Mucosa of stomach (tissue), 1 donor: ENCODE results near the gene SLC12A2.

Experiments used
- H3K27me3 ChIP-seq: one replicate; pipeline ENCODE4 v1.7.0; 2013; ENCODE audit warnings: mild to moderate bottlenecking, low read length; ENCODE audit not compliant: control insufficient read depth, insufficient read depth
- H3K36me3 ChIP-seq: one replicate; pipeline ENCODE4 v1.7.0; 2013; ENCODE audit warnings: low read length; ENCODE audit not compliant: control insufficient read depth, insufficient read depth
- H3K4me1 ChIP-seq: one replicate; pipeline ENCODE4 v1.7.0; 2013; ENCODE audit warnings: mild to moderate bottlenecking, low read length; ENCODE audit not compliant: control insufficient read depth, insufficient read depth
- H3K4me3 ChIP-seq: one replicate; pipeline ENCODE4 v1.7.0; 2013; ENCODE audit warnings: low read length
- H3K9ac ChIP-seq: one replicate; pipeline ENCODE4 v1.7.0; 2013; ENCODE audit warnings: mild to moderate bottlenecking, low read length, moderate library complexity
- H3K9me3 ChIP-seq: one replicate; pipeline ENCODE4 v1.7.0; 2013; ENCODE audit warnings: mild to moderate bottlenecking, low read length, moderate library complexity; ENCODE audit not compliant: control insufficient read depth
- donor health status: Pancreatic carcinoma.

SLC12A2 gene

GRCh38 chr5:128193665-128194390, 110.3 kb downstream of the SLC12A2 start:
- Histone ChIP-seq H3K9ac (no peak overlapping the region), H3K4me1 (no peaks in the 10 kb centered on the region), H3K9me3 (no peaks in the 10 kb centered on the region), H3K4me3 (no peak overlapping the region), H3K36me3 (no peaks in the 10 kb centered on the region), H3K27me3 (no peaks in the 10 kb centered on the region)

- Histone ChIP-seq H3K4me1 (peaks cover 4% of the 10 kb centered on the region), H3K9me3 (no peaks in the 10 kb centered on the region), H3K4me3 (no peak overlapping the region), H3K27me3 (no peaks in the 10 kb centered on the region), H3K36me3 (no peaks in the 10 kb centered on the region), H3K9ac (no peak overlapping the region)
Observed at GRCh38 chr5:128195316-128195715, 111.8 kb downstream of the SLC12A2 start.

GRCh38 chr5:128196080-128196479, 112.5 kb downstream of the SLC12A2 start:
- peaks cover 4% of the 10 kb centered on the region for H3K4me1 ChIP-seq
- H3K4me3 ChIP-seq, result no peak overlapping the region
- H3K9ac ChIP-seq, result no peak overlapping the region
- H3K36me3 ChIP-seq, result no peaks in the 10 kb centered on the region
- H3K9me3 ChIP-seq, result no peaks in the 10 kb centered on the region
- H3K27me3 ChIP-seq, result no peaks in the 10 kb centered on the region

GRCh38 chr5:128196791-128197190, 113.2 kb downstream of the SLC12A2 start:
- no peak overlapping the region for H3K4me3 ChIP-seq

GRCh38 chr5:128197896-128198522, 114.4 kb downstream of the SLC12A2 start:
- Histone ChIP-seq H3K9ac (no peak overlapping the region), H3K9me3 (no peaks in the 10 kb centered on the region), H3K27me3 (no peaks in the 10 kb centered on the region), H3K4me1 (peaks cover 4% of the 10 kb centered on the region), H3K4me3 (no peak overlapping the region), H3K36me3 (no peaks in the 10 kb centered on the region)

More at GRCh38 chr5:128196791-128197190, 113.2 kb downstream of the SLC12A2 start:
- Histone ChIP-seq H3K36me3 (no peaks in the 10 kb centered on the region), H3K9ac (no peak overlapping the region), H3K27me3 (no peaks in the 10 kb centered on the region), H3K4me1 (peaks cover 4% of the 10 kb centered on the region), H3K9me3 (no peaks in the 10 kb centered on the region)

GRCh38 chr5:128199104-128199503, 115.5 kb downstream of the SLC12A2 start:
- H3K9ac ChIP-seq, result no peak overlapping the region
- H3K36me3 ChIP-seq, result no peaks in the 10 kb centered on the region
- no peaks in the 10 kb centered on the region for H3K9me3 ChIP-seq
- peaks cover 4% of the 10 kb centered on the region for H3K4me1 ChIP-seq
- no peaks in the 10 kb centered on the region for H3K27me3 ChIP-seq
- H3K4me3 ChIP-seq, result no peak overlapping the region

- H3K36me3 ChIP-seq, result no peaks in the 10 kb centered on the region
Observed at GRCh38 chr5:128199611-128200010, 116.0 kb downstream of the SLC12A2 start.

GRCh38 chr5:128201065-128201926, 117.7 kb downstream of the SLC12A2 start:
- H3K27me3 ChIP-seq, result no peaks in the 10 kb centered on the region
- H3K9me3 ChIP-seq, result no peaks in the 10 kb centered on the region
- no peaks in the 10 kb centered on the region for H3K36me3 ChIP-seq
- H3K9ac ChIP-seq, result no peak overlapping the region
- H3K4me1 ChIP-seq, result peaks cover 4% of the 10 kb centered on the region
- H3K4me3 ChIP-seq, result no peak overlapping the region

More at GRCh38 chr5:128199611-128200010, 116.0 kb downstream of the SLC12A2 start:
- no peak overlapping the region for H3K4me3 ChIP-seq
- H3K9ac ChIP-seq, result no peak overlapping the region
- no peaks in the 10 kb centered on the region for H3K9me3 ChIP-seq
- H3K27me3 ChIP-seq, result no peaks in the 10 kb centered on the region
- H3K4me1 ChIP-seq, result peaks cover 4% of the 10 kb centered on the region

GRCh38 chr5:128202320-128202719, 118.8 kb downstream of the SLC12A2 start:
- Histone ChIP-seq H3K4me3 (no peak overlapping the region), H3K9me3 (no peaks in the 10 kb centered on the region), H3K36me3 (no peaks in the 10 kb centered on the region), H3K9ac (no peak overlapping the region), H3K27me3 (no peaks in the 10 kb centered on the region), H3K4me1 (peaks cover 4% of the 10 kb centered on the region)

GRCh38 chr5:128208436-128208835, 124.9 kb downstream of the SLC12A2 start:
- no peaks in the 10 kb centered on the region for H3K27me3 ChIP-seq
- H3K4me3 ChIP-seq, result no peak overlapping the region
- H3K4me1 ChIP-seq, result no peaks in the 10 kb centered on the region
- H3K36me3 ChIP-seq, result no peaks in the 10 kb centered on the region
- H3K9ac ChIP-seq, result no peak overlapping the region
- H3K9me3 ChIP-seq, result no peaks in the 10 kb centered on the region

- Histone ChIP-seq H3K36me3 (no peaks in the 10 kb centered on the region), H3K9ac (no peak overlapping the region), H3K4me3 (no peak overlapping the region), H3K4me1 (no peaks in the 10 kb centered on the region), H3K27me3 (no peaks in the 10 kb centered on the region), H3K9me3 (no peaks in the 10 kb centered on the region)
Observed at GRCh38 chr5:128212191-128212806, 128.7 kb downstream of the SLC12A2 start.
